Kasumi-1 (cell line): Measurements from ENCODE around the gene ZNF618.

Experiments
- DNase-seq, 2 experiments: peaks; one replicate each; lab custom pipeline; 2025; lab: John Stamatoyannopoulos, UW

Gene ZNF618

DNA sequence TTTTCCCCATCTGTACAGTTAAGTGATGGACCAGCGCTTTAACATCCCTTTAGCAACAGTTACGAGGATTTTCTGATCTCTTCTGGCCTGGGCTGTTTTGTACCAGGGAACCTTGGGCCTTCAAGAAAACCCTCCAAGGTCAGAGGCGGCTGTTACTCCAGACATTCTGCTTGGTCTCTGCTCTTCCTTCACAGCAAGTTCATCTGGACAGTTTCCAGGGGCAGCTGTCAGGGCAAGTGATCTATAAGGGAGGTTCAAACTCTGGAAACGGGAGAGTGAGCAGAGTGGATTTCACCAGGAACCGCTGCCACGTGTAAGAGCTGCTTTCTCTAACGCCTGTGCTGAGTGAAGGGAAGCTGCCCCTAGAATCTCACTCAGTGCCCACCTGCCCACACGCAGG lies 36.7 kb downstream of the ZNF618 start:
- no peak for DNase-seq

DNA sequence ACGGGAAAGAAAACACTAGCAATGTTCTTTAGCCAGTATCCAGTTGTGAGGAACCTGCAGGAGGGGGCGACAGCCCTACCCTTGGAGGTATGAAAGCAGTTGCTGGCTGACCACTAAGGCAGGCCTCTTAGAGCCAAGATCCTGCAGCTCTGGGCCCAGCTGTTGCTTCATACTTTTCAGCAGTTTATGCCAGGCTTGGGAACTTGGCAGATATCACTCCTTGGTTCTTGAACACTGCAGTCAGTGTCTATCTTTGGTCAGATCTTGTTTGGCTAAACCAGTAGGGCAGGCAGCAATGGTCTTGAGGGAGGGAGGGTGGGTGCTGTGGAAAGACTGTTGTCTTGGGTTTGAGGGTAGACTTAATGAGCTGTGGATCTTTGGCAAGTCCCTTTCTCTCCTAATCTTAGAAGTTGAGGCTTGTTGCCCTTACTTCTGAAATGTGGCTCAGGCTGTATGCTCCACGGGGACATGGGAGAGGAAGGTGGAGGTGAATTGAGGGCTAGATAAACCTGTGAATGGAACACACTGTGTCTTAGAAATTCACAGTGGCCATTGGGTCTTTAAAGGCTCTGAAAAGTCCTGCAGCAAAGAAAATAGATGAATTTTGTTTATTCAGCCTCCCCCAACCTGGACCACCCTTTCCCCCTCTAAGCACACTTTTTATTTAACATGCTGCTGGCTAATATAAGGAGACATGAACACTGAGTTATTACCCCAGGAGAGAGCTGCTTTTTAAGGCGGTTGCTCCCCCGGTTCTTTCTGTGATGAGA lies 37.5 kb downstream of the ZNF618 start:
- no peak for DNase-seq

GRCh38 chr9:113914517-113914916 lies 38.4 kb downstream of the ZNF618 start:
- DNase-seq, result no peak

DNA sequence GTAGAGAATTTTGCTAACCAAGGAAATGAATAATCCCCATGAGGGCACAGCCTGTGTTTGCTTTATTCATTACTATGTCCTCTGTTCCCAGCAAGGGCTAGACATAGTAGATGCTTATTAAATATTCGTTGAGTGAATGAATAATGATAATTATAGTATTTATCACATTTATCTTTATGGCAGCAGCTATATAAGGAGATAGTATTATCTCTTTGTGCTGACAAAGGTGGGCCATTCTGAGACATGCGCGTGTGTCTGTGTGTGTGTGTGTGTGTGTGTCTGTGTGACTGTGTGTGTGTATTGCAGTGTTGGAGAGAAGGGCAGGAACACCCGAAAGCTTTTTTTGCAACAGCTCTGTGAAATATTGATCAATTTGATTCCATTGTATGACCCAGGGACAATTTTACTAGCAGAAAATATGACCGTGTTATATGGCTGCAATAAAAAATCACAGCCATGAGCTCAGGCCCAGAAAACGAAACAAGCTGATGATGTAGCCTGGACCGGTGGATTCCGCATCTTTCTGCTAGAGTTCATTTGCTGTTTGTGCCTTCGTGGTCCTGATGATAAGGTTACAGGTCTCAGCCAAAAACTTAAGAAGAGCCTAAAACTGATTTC lies 39.8 kb downstream of the ZNF618 start:
- DNase-seq, result no peak

- no peak for DNase-seq
These were observed 40.8 kb downstream of the ZNF618 start for GRCh38 chr9:113916931-113917330.

- no peak for DNase-seq
These were observed 42.7 kb downstream of the ZNF618 start for GRCh38 chr9:113918697-113919350.

DNA sequence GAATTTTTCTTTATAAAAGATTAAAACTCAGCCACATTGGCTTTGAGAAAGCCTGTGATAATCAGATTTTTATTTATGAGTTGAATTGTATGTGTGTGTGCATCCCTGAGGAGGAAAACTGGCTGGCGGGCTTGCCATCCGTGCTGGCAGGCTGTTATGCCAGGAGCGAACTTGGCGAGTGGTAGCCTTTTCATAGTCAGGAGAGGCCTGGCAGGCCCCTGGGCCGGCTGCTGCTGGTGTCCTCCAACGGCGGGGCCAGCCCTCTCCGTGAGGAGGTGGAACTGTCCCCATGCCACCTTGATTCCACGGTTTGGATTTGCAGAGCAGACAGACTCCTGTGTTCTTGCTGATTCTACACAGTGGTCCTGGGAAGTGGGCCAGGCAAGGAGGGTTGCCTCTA lies 43.3 kb downstream of the ZNF618 start:
- no peak for DNase-seq

- DNase-seq, result no peak
These were observed 43.8 kb downstream of the ZNF618 start for GRCh38 chr9:113919871-113920270.

DNA sequence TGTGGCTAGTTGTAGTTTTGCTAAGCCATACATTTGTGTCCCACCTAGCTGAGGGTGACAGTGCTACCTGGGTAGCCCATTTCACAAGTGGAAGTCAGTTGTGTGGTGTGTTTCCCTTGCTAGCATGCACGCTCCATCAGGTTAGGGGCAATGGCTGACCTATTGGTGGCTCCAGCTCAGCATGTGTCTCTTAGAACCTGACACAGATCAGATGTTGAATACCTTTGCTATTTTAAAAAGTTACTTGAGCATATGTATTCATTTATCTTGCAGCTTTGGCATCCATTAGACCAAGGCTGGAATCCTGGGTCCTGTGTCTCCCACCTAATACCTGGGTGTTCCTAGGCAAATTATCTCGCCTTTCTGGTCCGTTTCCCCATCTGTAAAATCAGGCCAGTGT lies 44.8 kb downstream of the ZNF618 start:
- DNase-seq, result no peak

DNA sequence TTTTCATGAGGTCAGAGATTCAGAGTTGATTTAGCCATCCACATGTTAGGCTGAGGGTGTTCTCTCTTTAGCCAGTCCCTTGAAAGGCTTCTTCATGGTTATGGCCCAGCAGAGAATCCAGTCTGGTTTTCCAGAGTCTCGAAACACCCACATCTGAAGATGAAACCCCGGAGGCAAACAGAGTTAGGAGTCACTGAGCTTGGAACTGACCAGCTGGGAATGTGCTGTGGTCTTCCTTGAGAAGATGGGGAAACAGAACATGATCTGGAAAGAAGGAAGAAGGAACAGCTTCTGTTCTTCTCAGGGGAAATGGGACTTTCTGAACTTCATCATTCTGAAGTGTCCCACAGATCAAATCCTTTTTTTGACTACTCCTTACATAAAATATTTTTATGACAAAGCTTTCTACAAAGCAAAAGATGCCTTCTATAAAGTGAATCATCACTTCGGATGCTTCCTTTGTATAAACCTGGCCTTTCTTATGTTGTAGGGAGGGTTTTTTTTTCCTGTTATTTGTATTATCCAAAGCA lies 45.4 kb downstream of the ZNF618 start:
- DNase-seq, result no peak

DNA sequence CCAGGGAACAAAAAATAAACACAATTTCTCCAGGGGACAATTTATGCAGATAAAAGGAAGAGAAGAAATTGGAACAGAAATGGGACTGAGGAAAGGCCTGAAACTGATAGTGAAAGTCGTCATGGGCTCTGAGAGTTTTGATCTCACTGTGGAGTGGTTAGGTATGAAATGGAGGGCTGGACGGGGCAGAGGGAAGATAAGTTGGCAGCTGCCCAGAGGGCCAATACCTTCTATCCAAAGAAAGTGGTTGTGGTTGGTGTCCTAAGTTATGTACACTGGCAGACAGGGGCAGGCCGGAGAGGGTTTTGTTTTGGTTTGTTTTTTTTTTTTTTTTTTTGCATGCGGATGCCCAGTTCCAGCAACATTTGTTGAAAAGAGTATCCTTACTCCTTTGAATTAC lies 46.1 kb downstream of the ZNF618 start:
- DNase-seq, result no peak

- DNase-seq, result no peak
These were observed 50.1 kb downstream of the ZNF618 start for GRCh38 chr9:113926211-113926610.

GRCh38 chr9:113927277-113927676 lies 51.2 kb downstream of the ZNF618 start:
- no peak for DNase-seq

DNA sequence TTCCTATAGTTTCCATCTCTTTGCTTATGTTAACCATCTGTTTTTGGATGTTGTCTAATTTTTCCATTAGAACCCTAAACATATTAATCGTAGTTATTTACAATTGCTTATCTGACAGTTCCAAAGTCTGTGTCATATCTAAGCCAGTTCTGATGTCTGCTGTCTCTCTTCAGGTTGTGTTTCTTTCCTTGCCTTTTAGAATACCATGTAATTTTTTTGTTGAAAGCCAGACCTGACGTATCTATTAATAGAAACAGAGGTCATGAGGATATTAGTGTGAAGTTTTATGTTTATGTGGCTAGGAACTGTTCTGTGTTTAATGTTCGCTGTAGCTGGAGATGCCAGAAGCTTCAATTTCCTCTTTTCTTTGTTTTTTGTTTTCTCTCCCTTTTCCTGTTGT lies 52.2 kb downstream of the ZNF618 start:
- no peak for DNase-seq

DNA sequence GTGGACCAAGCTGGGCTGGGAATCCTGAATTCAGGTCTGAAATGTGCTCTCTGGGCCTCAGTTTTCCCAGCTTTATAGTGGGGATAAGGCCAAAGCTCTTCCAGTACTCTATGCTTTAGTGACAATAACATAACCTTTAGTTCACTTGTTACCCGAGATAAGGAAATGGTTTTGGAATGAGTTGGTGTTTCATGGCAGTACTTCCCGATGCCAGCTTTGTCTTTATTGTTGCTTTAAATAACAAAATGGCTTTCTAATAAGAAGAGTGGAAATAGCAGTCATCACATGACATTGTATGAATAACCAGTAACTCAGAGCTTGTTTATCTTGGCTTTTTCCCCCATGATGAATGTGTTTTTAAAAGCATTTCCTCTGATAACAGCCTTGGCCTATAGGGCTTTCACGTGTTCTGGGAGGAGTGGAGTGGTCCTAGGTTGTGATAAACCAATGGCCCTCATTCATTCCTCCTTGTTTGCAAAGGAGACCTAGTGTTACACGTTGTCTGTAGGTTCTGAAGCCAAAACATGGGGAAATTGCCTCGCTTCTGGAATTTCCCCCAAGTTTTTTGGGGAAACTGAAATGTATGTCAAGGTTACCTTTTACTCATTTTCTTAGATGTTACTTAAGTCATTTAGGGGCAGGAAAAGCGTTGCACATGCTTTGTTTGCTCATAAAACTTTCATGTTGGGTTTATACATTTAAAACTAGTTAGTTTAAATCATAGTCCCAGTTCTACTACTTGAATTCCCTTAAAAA lies 53.7 kb downstream of the ZNF618 start:
- no peak for DNase-seq

GRCh38 chr9:113930390-113930783 lies 54.3 kb downstream of the ZNF618 start:
- DNase-seq, result no peak

- no peak for DNase-seq
These were observed 55.0 kb downstream of the ZNF618 start for GRCh38 chr9:113931140-113931539.

- no peak for DNase-seq
These were observed 55.7 kb downstream of the ZNF618 start for GRCh38 chr9:113931777-113932176.

GRCh38 chr9:113932906-113933584 lies 56.9 kb downstream of the ZNF618 start:
- DNase-seq, result no peak

- DNase-seq, result no peak
These were observed 57.6 kb downstream of the ZNF618 start for GRCh38 chr9:113933671-113934070.

DNA sequence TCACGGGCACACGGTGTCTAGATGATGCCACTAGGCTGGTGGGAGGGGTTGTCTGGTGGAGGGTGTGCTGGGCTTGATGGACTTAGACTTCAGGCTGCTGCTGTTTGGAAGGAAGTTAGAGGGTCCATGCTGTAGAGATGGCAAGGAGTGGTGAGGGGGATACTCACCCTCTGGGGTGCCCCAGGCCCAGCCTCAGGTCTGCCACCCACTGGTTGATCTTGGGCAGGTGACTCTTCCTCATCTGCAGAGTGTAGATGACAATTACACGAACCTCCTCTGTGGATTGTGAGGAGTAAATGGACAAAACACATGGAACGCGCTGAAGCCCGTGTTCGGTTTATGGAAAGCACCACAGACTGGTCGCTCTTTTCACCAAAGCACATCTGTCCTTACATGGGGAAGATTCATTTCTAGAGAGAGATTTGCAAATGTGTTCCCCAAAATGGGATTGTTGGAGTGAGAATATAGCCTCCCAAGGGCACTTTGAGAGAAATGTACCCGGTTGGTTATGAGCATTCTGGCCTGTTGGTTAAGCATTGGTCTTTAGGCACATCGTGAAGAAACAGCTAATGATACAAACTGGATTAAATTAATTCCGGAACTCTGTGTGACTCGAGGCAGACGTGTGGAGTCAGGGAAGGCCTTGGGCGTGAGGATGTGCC lies 58.2 kb downstream of the ZNF618 start:
- no peak for DNase-seq
